GM19395 (cell line): ENCODE data around the gene WFIKKN1.
"Not testable (repeated sequence)": the region's sequence is repeated elsewhere in the genome, so short reads cannot be mapped to it uniquely, and the experiment has no call there.

Experiments used
- ATAC-seq: cut with Tn5 transposase; IDR thresholded peaks from one replicate; pipeline ENCODE4 v1.9.1; 2021; ENCODE audit warnings: mild to moderate bottlenecking, moderate library complexity; ENCODE audit not compliant: unreplicated experiment

The WFIKKN1 gene

GRCh38 chr16:595094-595528 is 35.7 kb upstream of the WFIKKN1 start:
- no peak for ATAC-seq

- no peak for ATAC-seq
Observed at GRCh38 chr16:595942-596735, 34.6 kb upstream of the WFIKKN1 start.

- ATAC-seq, result no peak
Observed at GRCh38 chr16:596736-597060, 34.1 kb upstream of the WFIKKN1 start.

- not testable (repeated sequence) for ATAC-seq
Observed at GRCh38 chr16:597655-598054, 33.1 kb upstream of the WFIKKN1 start.

- no peak for ATAC-seq
Observed at GRCh38 chr16:598823-599739, 31.7 kb upstream of the WFIKKN1 start.

GRCh38 chr16:600781-601180 is 30.0 kb upstream of the WFIKKN1 start:
- no peak for ATAC-seq

- no peak for ATAC-seq
Observed at GRCh38 chr16:603933-604332, 26.9 kb upstream of the WFIKKN1 start.

GRCh38 chr16:606656-607307 is 24.0 kb upstream of the WFIKKN1 start:
- no peak for ATAC-seq

- no peak for ATAC-seq
Observed at GRCh38 chr16:608019-608418, 22.8 kb upstream of the WFIKKN1 start.

- ATAC-seq, result no peak
Observed at GRCh38 chr16:609316-609715, 21.5 kb upstream of the WFIKKN1 start.

GRCh38 chr16:609984-610383 is 20.8 kb upstream of the WFIKKN1 start:
- ATAC-seq, result no peak

- no peak for ATAC-seq
Observed at GRCh38 chr16:610513-611381, 20.0 kb upstream of the WFIKKN1 start.

- ATAC-seq, result no peak
Observed at GRCh38 chr16:615122-615521, 15.7 kb upstream of the WFIKKN1 start.

GRCh38 chr16:616733-617586 is 13.8 kb upstream of the WFIKKN1 start:
- no peak for ATAC-seq

GRCh38 chr16:617855-618254 is 12.9 kb upstream of the WFIKKN1 start:
- no peak for ATAC-seq

- ATAC-seq, result no peak
Observed at GRCh38 chr16:619476-620100, 11.2 kb upstream of the WFIKKN1 start.

GRCh38 chr16:620700-621525 is 9.9 kb upstream of the WFIKKN1 start:
- ATAC-seq, result no peak

GRCh38 chr16:621526-622105 is 9.2 kb upstream of the WFIKKN1 start:
- ATAC-seq, result no peak
